ENCODE results near the gene GPR87. TPM values are rescaled to one million over a fixed set of nuclear protein-coding genes. Genes with fewer than 3 reads are reported as not detected.

The GPR87 gene
- total RNA-seq, 8 experiments from 2014 or later, result 0.17 to 1.9 (median 0.88) TPM

GRCh38 chr3:151275091-151275490, 41.5 kb downstream of the GPR87 start:
- no peak for ATAC-seq (replicated peaks in 6 of 8)
- in situ Hi-C loops (cut with MboI; ENCODE audit: low pct_unique_long_range_greater_than_20kb in 2 of 9, low sequenced_read_pairs in 9 of 9, unreplicated experiment in 9 of 9), result loop anchor here in 5 of 9 experiments (10.0 to 25.0 kb wide), 3 partner anchors 110 to 562 kb away; no protein-coding TSS in a partner anchor
- Histone ChIP-seq H3K4me3 (no peak overlapping the region), H3K27ac (no peak overlapping the region), H3K4me1 (replicated peaks in 1 of 2) (no peaks in the 10 kb centered on the region)
- WGBS, 10 experiments, result 38 to 88% (median 66%) methylated on average over 1 to 5 of the region's 5 CpGs

DNA sequence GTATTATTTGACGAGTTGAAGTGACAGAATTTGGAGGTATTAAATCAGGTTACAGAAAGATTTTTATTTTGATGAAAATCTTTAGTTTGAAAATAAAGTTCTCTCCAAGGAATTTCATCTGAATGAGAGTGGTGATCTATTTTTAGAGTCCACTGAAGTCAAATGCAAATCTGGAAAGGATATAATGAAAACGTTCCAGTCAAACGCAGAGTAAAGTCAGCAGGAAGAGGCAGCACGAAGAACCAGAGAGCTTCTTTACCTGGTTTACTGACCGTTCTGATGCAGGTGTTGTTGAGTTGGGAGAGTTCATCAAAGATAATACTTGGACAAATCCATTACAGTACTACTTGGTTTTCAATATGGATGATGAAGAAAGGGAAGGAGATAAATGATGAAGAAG, 47.0 kb downstream of the GPR87 start:
- no peak for ATAC-seq (replicated peaks in 6 of 8)
- 28 to 96% (median 71%) methylated on average over 2 to 5 of the region's 5 CpGs for WGBS, 10 experiments
- Histone ChIP-seq H3K27ac (no peak overlapping the region), H3K4me1 (replicated peaks in 1 of 2) (peaks cover 0 to 11% of the 10 kb centered on the region in 2 donors), H3K4me3 (no peak overlapping the region)
- in situ Hi-C loops (cut with MboI; ENCODE audit: low pct_unique_long_range_greater_than_20kb in 2 of 9, low sequenced_read_pairs in 9 of 9, unreplicated experiment in 9 of 9), result loop anchor here in 1 of 9 experiments (10.0 kb wide), 1 partner anchor 105 kb away; no protein-coding TSS in a partner anchor

GRCh38 chr3:151268267-151269235, 48.1 kb downstream of the GPR87 start:
- Histone ChIP-seq H3K4me3 (no peak overlapping the region), H3K4me1 (replicated peaks in 1 of 2) (peaks cover 0 to 11% of the 10 kb centered on the region in 2 donors), H3K27ac (no peak overlapping the region)
- ATAC-seq (replicated peaks in 6 of 8), result no peak
- in situ Hi-C loops (cut with MboI; ENCODE audit: low pct_unique_long_range_greater_than_20kb in 2 of 9, low sequenced_read_pairs in 9 of 9, unreplicated experiment in 9 of 9), result no loop called here
- 71 to 100% (median 91%) methylated on average over 1 to 10 of the region's 11 CpGs; no CpG with 5 or more reads in 1 of the 10 experiments for WGBS, 10 experiments

- no peak for ATAC-seq (replicated peaks in 6 of 8)
- no peak overlapping the region for H3K4me3 ChIP-seq
- in situ Hi-C loops (cut with MboI; ENCODE audit: low pct_unique_long_range_greater_than_20kb in 2 of 9, low sequenced_read_pairs in 9 of 9, unreplicated experiment in 9 of 9), result no loop called here
- no peak overlapping the region for H3K27ac ChIP-seq
- H3K4me1 ChIP-seq (replicated peaks in 1 of 2), result peaks cover 0 to 11% of the 10 kb centered on the region in 2 donors
- WGBS, 10 experiments, result 85 to 100% (median 95%) methylated on average over 1 of the region's 1 CpG; no CpG with 5 or more reads in 4 of the 10 experiments
These were observed 49.6 kb downstream of the GPR87 start for GRCh38 chr3:151267066-151267465.

DNA sequence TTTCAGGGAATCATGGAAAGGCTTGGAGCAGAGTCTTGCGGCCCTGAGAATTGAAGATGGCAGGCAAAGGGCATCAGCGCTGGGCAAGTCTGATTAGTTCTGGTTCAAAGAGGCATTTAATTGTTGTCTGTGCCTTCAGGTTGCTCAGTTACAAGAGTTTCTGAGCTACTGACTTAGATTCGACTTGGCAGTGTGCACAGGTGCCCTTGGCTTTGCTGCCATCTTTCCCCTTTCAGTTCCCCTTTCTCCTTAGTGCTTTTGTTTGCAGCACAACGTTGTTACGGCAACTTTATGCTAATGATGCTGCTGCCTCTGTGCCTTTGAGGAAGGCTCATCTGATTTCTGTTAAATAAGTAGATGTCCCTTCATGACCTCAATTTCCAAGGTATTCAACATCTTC, 50.8 kb downstream of the GPR87 start:
- ATAC-seq (replicated peaks in 6 of 8), result peak in 4 of 8 experiments; percentile 45 to 95 (median 62)
- Histone ChIP-seq H3K4me1 (replicated peaks in 1 of 2) (peaks cover 0 to 11% of the 10 kb centered on the region in 2 donors), H3K4me3 (no peak overlapping the region), H3K27ac (no peak overlapping the region)
- in situ Hi-C loops (cut with MboI; ENCODE audit: low pct_unique_long_range_greater_than_20kb in 2 of 9, low sequenced_read_pairs in 9 of 9, unreplicated experiment in 9 of 9), result no loop called here
- WGBS, 10 experiments, result 27 to 98% (median 57%) methylated on average over 1 to 5 of the region's 5 CpGs; no CpG with 5 or more reads in 1 of the 10 experiments

- H3K27ac ChIP-seq, result no peak overlapping the region
- WGBS, 10 experiments, result 63 to 100% (median 93%) methylated on average over 1 to 5 of the region's 5 CpGs; no CpG with 5 or more reads in 1 of the 10 experiments
- in situ Hi-C loops (cut with MboI; ENCODE audit: low pct_unique_long_range_greater_than_20kb in 2 of 9, low sequenced_read_pairs in 9 of 9, unreplicated experiment in 9 of 9), result no loop called here
- H3K4me3 ChIP-seq, result no peak overlapping the region
- peaks cover 0 to 11% of the 10 kb centered on the region in 2 donors for H3K4me1 ChIP-seq (replicated peaks in 1 of 2)
- no peak for ATAC-seq (replicated peaks in 6 of 8)
These were observed 51.5 kb downstream of the GPR87 start for GRCh38 chr3:151265166-151265565.

DNA sequence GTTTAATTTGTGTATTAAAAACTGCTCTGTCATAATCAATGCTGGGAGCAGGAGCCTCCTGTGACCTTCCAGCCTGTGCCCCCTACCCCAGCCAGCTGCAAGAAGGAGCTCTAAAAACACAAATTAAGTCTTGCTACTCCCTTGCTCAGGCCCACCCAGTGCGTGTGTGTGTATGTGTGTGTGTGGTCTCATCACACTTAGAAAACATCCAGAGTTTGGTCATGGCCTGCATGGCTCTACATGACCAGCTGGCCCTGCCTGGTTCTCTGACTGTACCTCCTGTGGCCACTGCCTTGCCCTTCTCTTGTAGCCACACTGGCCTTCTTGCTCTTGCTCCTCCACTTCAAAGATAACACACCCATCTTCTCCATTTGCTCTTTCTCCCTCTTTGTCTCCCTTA, 52.0 kb downstream of the GPR87 start:
- Histone ChIP-seq H3K4me3 (no peak overlapping the region), H3K4me1 (replicated peaks in 1 of 2) (peaks cover 0 to 11% of the 10 kb centered on the region in 2 donors), H3K27ac (no peak overlapping the region)
- in situ Hi-C loops (cut with MboI; ENCODE audit: low pct_unique_long_range_greater_than_20kb in 2 of 9, low sequenced_read_pairs in 9 of 9, unreplicated experiment in 9 of 9), result no loop called here
- 60 to 100% (median 92%) methylated on average over 1 of the region's 1 CpG; no CpG with 5 or more reads in 6 of the 10 experiments for WGBS, 10 experiments
- no peak for ATAC-seq (replicated peaks in 6 of 8)

GRCh38 chr3:151262871-151263525, 53.6 kb downstream of the GPR87 start:
- Histone ChIP-seq H3K27ac (no peak overlapping the region), H3K4me3 (no peak overlapping the region), H3K4me1 (replicated peaks in 1 of 2) (peaks cover 0 to 11% of the 10 kb centered on the region in 2 donors)
- no peak for ATAC-seq (replicated peaks in 6 of 8)
- in situ Hi-C loops (cut with MboI; ENCODE audit: low pct_unique_long_range_greater_than_20kb in 2 of 9, low sequenced_read_pairs in 9 of 9, unreplicated experiment in 9 of 9), result no loop called here
- WGBS, 10 experiments, result 50 to 100% (median 92%) methylated on average over 1 to 8 of the region's 8 CpGs; no CpG with 5 or more reads in 2 of the 10 experiments

- H3K27ac ChIP-seq, result no peak overlapping the region
- in situ Hi-C loops (cut with MboI; ENCODE audit: low pct_unique_long_range_greater_than_20kb in 2 of 9, low sequenced_read_pairs in 9 of 9, unreplicated experiment in 9 of 9), result no loop called here
- H3K4me3 ChIP-seq, result no peak overlapping the region
- 33 to 100% (median 70%) methylated on average over 2 to 3 of the region's 3 CpGs for whole genome bisulfite sequencing, 10 experiments
- no peak for ATAC-seq (replicated peaks in 6 of 8)
- no peaks in the 10 kb centered on the region for H3K4me1 ChIP-seq (replicated peaks in 1 of 2)
These were observed 57.0 kb downstream of the GPR87 start for GRCh38 chr3:151259664-151260063.

- no peak overlapping the region for H3K27ac ChIP-seq
- 29 to 90% (median 57%) methylated on average over 1 of the region's 1 CpG; no CpG with 5 or more reads in 3 of the 10 experiments for WGBS, 10 experiments
- in situ Hi-C loops (cut with MboI; ENCODE audit: low pct_unique_long_range_greater_than_20kb in 2 of 9, low sequenced_read_pairs in 9 of 9, unreplicated experiment in 9 of 9), result no loop called here
- no peak overlapping the region for H3K4me3 ChIP-seq
- no peaks in the 10 kb centered on the region for H3K4me1 ChIP-seq (replicated peaks in 1 of 2)
- no peak for ATAC-seq (replicated peaks in 6 of 8)
These were observed 59.9 kb downstream of the GPR87 start for GRCh38 chr3:151256749-151257148.

DNA sequence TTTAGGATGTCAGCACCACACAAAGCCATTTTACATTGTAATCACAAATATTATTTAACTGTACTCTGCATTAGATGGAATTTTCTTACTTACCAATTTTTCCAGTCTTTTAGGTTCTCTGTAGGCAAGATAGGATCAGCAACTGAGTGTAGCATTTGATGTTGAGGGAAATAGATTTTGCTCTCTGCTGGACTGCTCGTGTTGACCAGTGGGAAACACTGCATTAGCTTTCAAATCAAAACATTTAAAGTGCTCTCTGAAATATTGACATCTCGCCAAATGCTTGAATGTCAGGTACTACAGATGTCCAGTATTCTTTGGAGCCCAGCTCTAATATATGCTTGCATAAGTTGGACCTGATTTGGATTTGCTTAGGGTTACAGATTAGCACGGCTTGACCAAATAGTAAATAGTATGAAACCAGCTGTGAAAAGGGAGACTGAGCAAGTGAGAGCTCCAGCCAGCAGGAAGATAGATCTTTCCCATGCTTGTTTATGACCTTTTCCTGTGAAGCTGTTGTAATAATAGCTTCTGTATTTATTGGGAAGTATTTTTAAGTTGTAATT, 67.8 kb downstream of the GPR87 start:
- no peaks in the 10 kb centered on the region for H3K4me1 ChIP-seq (replicated peaks in 1 of 2)
- no peak for ATAC-seq (replicated peaks in 6 of 8)
- no peak overlapping the region for H3K4me3 ChIP-seq
- in situ Hi-C loops (cut with MboI; ENCODE audit: low pct_unique_long_range_greater_than_20kb in 2 of 9, low sequenced_read_pairs in 9 of 9, unreplicated experiment in 9 of 9), result no loop called here
- H3K27ac ChIP-seq, result no peak overlapping the region
- 27 to 93% (median 87%) methylated on average over 1 to 3 of the region's 3 CpGs; no CpG with 5 or more reads in 1 of the 10 experiments for WGBS, 10 experiments

Measured in motor neuron (in vitro differentiated cells).